DND-41 (cell line): ENCODE results near the gene ARHGAP32.
A peak's percentile ranks its signal among the peaks of the same experiment; 100 is the strongest.

Experiments used
- ATAC-seq: fragments of 200-7000 bp; cut with Tn5 transposase; 3 replicates; pipeline ENCODE4 v1.9.1; 2021; ENCODE audit warnings: low read depth; ENCODE audit not compliant: insufficient read depth
- DNase-seq: peaks from one replicate; pipeline ENCODE4 v3.0.0-alpha.2; 2020
- H2AFZ ChIP-seq: 2 replicates; pipeline ENCODE4 v1.6.0; 2012; ENCODE audit warnings: low read depth, low read length
- H3K27ac ChIP-seq: 2 replicates; pipeline ENCODE4 v1.5.1; 2012; ENCODE audit warnings: low read length, inconsistent platforms
- H3K27me3 ChIP-seq: fragments of 200-600 bp; sonication (generic); 2 replicates; pipeline ENCODE4 v1.6.0; 2012; ENCODE audit warnings: low read length, mild to moderate bottlenecking, inconsistent platforms; ENCODE audit not compliant: insufficient read depth, poor library complexity
- H3K36me3 ChIP-seq: 2 replicates; pipeline ENCODE4 v1.5.1; 2012; ENCODE audit warnings: low read length, inconsistent platforms; ENCODE audit not compliant: insufficient read depth
- H3K4me1 ChIP-seq: 2 replicates; pipeline ENCODE4 v1.5.1; 2012; ENCODE audit warnings: mild to moderate bottlenecking, low read length; ENCODE audit not compliant: insufficient read depth
- H3K4me2 ChIP-seq: 2 replicates; pipeline ENCODE4 v1.6.0; 2012; ENCODE audit warnings: mild to moderate bottlenecking, moderate library complexity, low read length, inconsistent platforms; ENCODE audit not compliant: insufficient read depth
- H3K4me3 ChIP-seq, 2 experiments: fragments of 200-600 bp in 1 of 2; shearing (Covaris generic) in 1 of 2; 2 replicates each; pipeline ENCODE4 v1.5.1; 2012 to 2016; ENCODE audit warnings: inconsistent platforms in 2 of 2, low read length in 2 of 2, mild to moderate bottlenecking in 2 of 2, low read depth in 1 of 2, moderate library complexity in 1 of 2
- H3K79me2 ChIP-seq: 2 replicates; pipeline ENCODE4 v1.6.0; 2012; ENCODE audit warnings: low read length, inconsistent platforms; ENCODE audit not compliant: insufficient read depth
- H3K9ac ChIP-seq: 2 replicates; pipeline ENCODE4 v1.6.0; 2012; ENCODE audit warnings: low read depth, mild to moderate bottlenecking, inconsistent platforms, low read length, moderate library complexity
- H3K9me3 ChIP-seq: 2 replicates; pipeline ENCODE4 v1.5.1; 2012; ENCODE audit warnings: low read length, moderate library complexity, mild to moderate bottlenecking, inconsistent platforms; ENCODE audit not compliant: insufficient read depth, severe bottlenecking
- H4K20me1 ChIP-seq: 2 replicates; pipeline ENCODE4 v1.6.0; 2012; ENCODE audit warnings: low read length; ENCODE audit not compliant: insufficient read depth
- CTCF ChIP-seq: IDR thresholded peaks from 2 replicates; pipeline ENCODE4 v1.5.1; 2012; ENCODE audit warnings: borderline replicate concordance, low read length, moderate library complexity, mild to moderate bottlenecking; ENCODE audit not compliant: poor library complexity, severe bottlenecking; ENCODE audit errors: extremely low read depth
- EZH2 ChIP-seq: IDR thresholded peaks from 3 replicates; pipeline ENCODE4 v1.6.1; 2012; ENCODE audit warnings: borderline replicate concordance, low read depth, mild to moderate bottlenecking, moderate library complexity, low read length, inconsistent platforms; ENCODE audit not compliant: severe bottlenecking

ARHGAP32 gene

GRCh38 chr11:128949791-128950454 lies 242.2 kb downstream of the ARHGAP32 start:
- DNase-seq = no peak
- Histone ChIP-seq H3K27ac (no peak overlapping the region), H3K4me1 (no peaks in the 10 kb centered on the region), H3K4me2 (no peak overlapping the region), H2AFZ (no peak overlapping the region), H3K27me3 (no peaks in the 10 kb centered on the region), H3K9ac (no peak overlapping the region), H4K20me1 (no peaks in the 10 kb centered on the region), H3K9me3 (no peaks in the 10 kb centered on the region), H3K4me3 (no peak overlapping the region), H3K79me2 (no peaks in the 10 kb centered on the region), H3K36me3 (no peaks in the 10 kb centered on the region)
- no peak for ATAC-seq
- no peak for TF ChIP-seq EZH2
- TF ChIP-seq CTCF = no peak

- ATAC-seq (peak; percentile 57; the same call in 2 of the 3 replicates), DNase-seq (no peak)
- Histone ChIP-seq H3K4me3 (no peak overlapping the region), H3K27me3 (no peaks in the 10 kb centered on the region), H2AFZ (no peak overlapping the region), H3K27ac (no peak overlapping the region), H4K20me1 (no peaks in the 10 kb centered on the region), H3K4me2 (no peak overlapping the region), H3K36me3 (no peaks in the 10 kb centered on the region), H3K4me1 (no peaks in the 10 kb centered on the region), H3K79me2 (no peaks in the 10 kb centered on the region), H3K9me3 (no peaks in the 10 kb centered on the region), H3K9ac (no peak overlapping the region)
- TF ChIP-seq EZH2 (no peak), CTCF (peak; percentile 43)
These were observed 243.5 kb downstream of the ARHGAP32 start for GRCh38 chr11:128948583-128948982.

- no peak for TF ChIP-seq CTCF
- TF ChIP-seq EZH2 = no peak
- H3K27ac ChIP-seq = no peak overlapping the region
- no peak overlapping the region for H3K4me3 ChIP-seq
- H4K20me1 ChIP-seq = no peaks in the 10 kb centered on the region
- DNase-seq (no peak), ATAC-seq (no peak)
- no peaks in the 10 kb centered on the region for H3K9me3 ChIP-seq
- H2AFZ ChIP-seq = no peak overlapping the region
- H3K27me3 ChIP-seq = no peaks in the 10 kb centered on the region
- no peaks in the 10 kb centered on the region for H3K79me2 ChIP-seq
- no peaks in the 10 kb centered on the region for H3K4me1 ChIP-seq
- no peak overlapping the region for H3K9ac ChIP-seq
- no peak overlapping the region for H3K4me2 ChIP-seq
- no peaks in the 10 kb centered on the region for H3K36me3 ChIP-seq
These were observed 244.4 kb downstream of the ARHGAP32 start for GRCh38 chr11:128947773-128948172.

- Histone ChIP-seq H3K79me2 (no peaks in the 10 kb centered on the region), H3K36me3 (no peaks in the 10 kb centered on the region), H3K27ac (no peak overlapping the region), H4K20me1 (no peaks in the 10 kb centered on the region), H3K27me3 (no peaks in the 10 kb centered on the region), H2AFZ (no peak overlapping the region), H3K4me3 (no peak overlapping the region), H3K9me3 (no peaks in the 10 kb centered on the region), H3K4me1 (no peaks in the 10 kb centered on the region), H3K9ac (no peak overlapping the region), H3K4me2 (no peak overlapping the region)
- TF ChIP-seq EZH2 (no peak), CTCF (no peak)
- ATAC-seq = no peak
- DNase-seq = no peak
These were observed 245.5 kb downstream of the ARHGAP32 start for GRCh38 chr11:128946648-128947047.
